K562 (cell line): ENCODE data around the gene RABGAP1L. TPM values are rescaled to one million over a fixed set of nuclear protein-coding genes. Genes with fewer than 3 reads are reported as not detected.

ENCODE experiments used
- CEBPG ChIP-seq, 3 experiments: fragments of 200-800 bp in 1 of 3; sonication (Bioruptor generic) in 1 of 3; sonication (generic) in 1 of 3; formaldehyde crosslinking in 1 of 3; IDR thresholded peaks in 2 of 3; conservative IDR thresholded peaks in 1 of 3; 2 replicates each; pipeline versions ENCODE4 v1.6.1 to v1.8.0; 2016 to 2022; ENCODE audit warnings: missing compliant biosample characterization in 2 of 3, missing genetic modification characterization in 2 of 3, mild to moderate bottlenecking in 1 of 3, missing genetic modification reagents in 1 of 3
- NFE2 ChIP-seq: IDR thresholded peaks from 2 replicates; pipeline ENCODE4 v1.6.1; 2014; ENCODE audit warnings: antibody characterized with exemption, low read depth
- THRB ChIP-seq: fragments of 450-650 bp; formaldehyde crosslinking; conservative IDR thresholded peaks from 2 replicates; pipeline ENCODE4 v1.4.0; 2022; ENCODE audit warnings: mild to moderate bottlenecking, missing genetic modification characterization
- TRIM24 ChIP-seq, 2 experiments: fragments of 450-650 bp; IDR thresholded peaks; 2 replicates each; pipeline ENCODE4 v1.6.1; 2016
- polyA plus RNA-seq, 8 experiments: library from polyadenylated mRNA; depleted of rRNA in 4 of 8; stranded (reverse) in 5 of 8; unstranded in 3 of 8; fragments of >200 nt; fragmentation: Nextera tagmentation in 2 of 8; fragmentation: Illumina TruSeq in 1 of 8; extraction: Ambion mirVana in 2 of 8; extraction: Trizol in 1 of 8; gene quantifications; 2 replicates each; pipeline versions ENCODE4 v1.2.1 to v1.2.3, GENCODE V29; 2011 to 2014; ENCODE audit warnings: inconsistent platforms in 1 of 8, missing spikeins in 1 of 8
- total RNA-seq, 7 experiments: library from RNA; depleted of rRNA in 6 of 7; stranded (reverse); fragments of >200 nt in 6 of 7; fragmentation: Illumina TruSeq in 2 of 7; extraction: Trizol in 2 of 7; gene quantifications; 2 replicates each; pipeline versions ENCODE4 v1.2.1 to v1.2.3, GENCODE V29; 2011 to 2021; ENCODE audit warnings: low replicate concordance in 1 of 7
- TF ChIP-seq, protein P1 (sequence below), 2 experiments: fragments of 450-650 bp; formaldehyde crosslinking in 1 of 2; IDR thresholded peaks; 2 replicates each; pipeline versions ENCODE4 v1.4.0 to v1.6.1; 2014 to 2020; ENCODE audit warnings: mild to moderate bottlenecking in 2 of 2, borderline replicate concordance in 1 of 2, low read depth in 1 of 2
- TF ChIP-seq, protein P2 (sequence below): fragments of 200-600 bp; sonication (generic); IDR thresholded peaks from one replicate; pipeline ENCODE4 v1.6.1; 2012; ENCODE audit warnings: mild to moderate bottlenecking, low read depth, low read length, inconsistent platforms

The RABGAP1L gene
- total and polyA plus RNA-seq, 9 of the 15 experiments (the other 6 are each of a cell fraction or from before 2014, with no cell fraction given), result 16.5 to 44.9 (median 26.7) TPM

DNA sequence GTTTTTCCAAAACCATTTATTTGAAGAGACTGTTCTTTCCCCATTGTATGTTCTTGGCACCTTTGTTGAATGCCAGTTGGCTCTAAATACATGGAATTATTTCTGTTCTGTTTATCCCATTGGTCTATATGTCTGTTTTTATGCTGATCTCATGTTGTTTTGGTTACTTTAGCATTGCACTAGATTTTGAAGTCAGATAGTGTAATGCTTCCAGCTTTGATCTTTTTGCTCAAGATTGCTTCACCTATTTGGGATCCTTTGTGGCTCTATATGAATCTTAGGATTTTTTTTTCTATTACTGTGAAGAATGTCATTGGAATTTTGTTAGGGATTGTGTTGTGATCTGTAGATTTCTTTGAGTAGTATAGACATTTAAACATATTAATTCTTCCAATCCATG lies 149.3 kb downstream of the RABGAP1L start (continued):
- TF ChIP-seq THRB (CRISPR knock-in tag) (no peak), TRIM24 (IDR thresholded peaks at IDR 0.05) (peak; percentile 87 to 94; a peak in 3 of 4 replicates), CEBPG (CRISPR knock-in tag; IDR thresholded peaks at IDR 0.05) (no peak), CEBPG (tag; conservative IDR thresholded peaks at IDR 0.05 in 1 of 2, IDR thresholded peaks at IDR 0.05 in 1 of 2) (peak; percentile 59 to 81; a peak in 3 of 4 replicates), NFE2 (peak; percentile 51)
- TF ChIP-seq, protein P1, sequence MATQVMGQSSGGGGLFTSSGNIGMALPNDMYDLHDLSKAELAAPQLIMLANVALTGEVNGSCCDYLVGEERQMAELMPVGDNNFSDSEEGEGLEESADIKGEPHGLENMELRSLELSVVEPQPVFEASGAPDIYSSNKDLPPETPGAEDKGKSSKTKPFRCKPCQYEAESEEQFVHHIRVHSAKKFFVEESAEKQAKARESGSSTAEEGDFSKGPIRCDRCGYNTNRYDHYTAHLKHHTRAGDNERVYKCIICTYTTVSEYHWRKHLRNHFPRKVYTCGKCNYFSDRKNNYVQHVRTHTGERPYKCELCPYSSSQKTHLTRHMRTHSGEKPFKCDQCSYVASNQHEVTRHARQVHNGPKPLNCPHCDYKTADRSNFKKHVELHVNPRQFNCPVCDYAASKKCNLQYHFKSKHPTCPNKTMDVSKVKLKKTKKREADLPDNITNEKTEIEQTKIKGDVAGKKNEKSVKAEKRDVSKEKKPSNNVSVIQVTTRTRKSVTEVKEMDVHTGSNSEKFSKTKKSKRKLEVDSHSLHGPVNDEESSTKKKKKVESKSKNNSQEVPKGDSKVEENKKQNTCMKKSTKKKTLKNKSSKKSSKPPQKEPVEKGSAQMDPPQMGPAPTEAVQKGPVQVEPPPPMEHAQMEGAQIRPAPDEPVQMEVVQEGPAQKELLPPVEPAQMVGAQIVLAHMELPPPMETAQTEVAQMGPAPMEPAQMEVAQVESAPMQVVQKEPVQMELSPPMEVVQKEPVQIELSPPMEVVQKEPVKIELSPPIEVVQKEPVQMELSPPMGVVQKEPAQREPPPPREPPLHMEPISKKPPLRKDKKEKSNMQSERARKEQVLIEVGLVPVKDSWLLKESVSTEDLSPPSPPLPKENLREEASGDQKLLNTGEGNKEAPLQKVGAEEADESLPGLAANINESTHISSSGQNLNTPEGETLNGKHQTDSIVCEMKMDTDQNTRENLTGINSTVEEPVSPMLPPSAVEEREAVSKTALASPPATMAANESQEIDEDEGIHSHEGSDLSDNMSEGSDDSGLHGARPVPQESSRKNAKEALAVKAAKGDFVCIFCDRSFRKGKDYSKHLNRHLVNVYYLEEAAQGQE (IDR thresholded peaks at IDR 0.05; ENCODE audit: borderline replicate concordance), result no peak
- TF ChIP-seq, protein P1 (CRISPR knock-in tag; IDR thresholded peaks at IDR 0.05; ENCODE audit: low read depth), result no peak
- TF ChIP-seq, protein P2, sequence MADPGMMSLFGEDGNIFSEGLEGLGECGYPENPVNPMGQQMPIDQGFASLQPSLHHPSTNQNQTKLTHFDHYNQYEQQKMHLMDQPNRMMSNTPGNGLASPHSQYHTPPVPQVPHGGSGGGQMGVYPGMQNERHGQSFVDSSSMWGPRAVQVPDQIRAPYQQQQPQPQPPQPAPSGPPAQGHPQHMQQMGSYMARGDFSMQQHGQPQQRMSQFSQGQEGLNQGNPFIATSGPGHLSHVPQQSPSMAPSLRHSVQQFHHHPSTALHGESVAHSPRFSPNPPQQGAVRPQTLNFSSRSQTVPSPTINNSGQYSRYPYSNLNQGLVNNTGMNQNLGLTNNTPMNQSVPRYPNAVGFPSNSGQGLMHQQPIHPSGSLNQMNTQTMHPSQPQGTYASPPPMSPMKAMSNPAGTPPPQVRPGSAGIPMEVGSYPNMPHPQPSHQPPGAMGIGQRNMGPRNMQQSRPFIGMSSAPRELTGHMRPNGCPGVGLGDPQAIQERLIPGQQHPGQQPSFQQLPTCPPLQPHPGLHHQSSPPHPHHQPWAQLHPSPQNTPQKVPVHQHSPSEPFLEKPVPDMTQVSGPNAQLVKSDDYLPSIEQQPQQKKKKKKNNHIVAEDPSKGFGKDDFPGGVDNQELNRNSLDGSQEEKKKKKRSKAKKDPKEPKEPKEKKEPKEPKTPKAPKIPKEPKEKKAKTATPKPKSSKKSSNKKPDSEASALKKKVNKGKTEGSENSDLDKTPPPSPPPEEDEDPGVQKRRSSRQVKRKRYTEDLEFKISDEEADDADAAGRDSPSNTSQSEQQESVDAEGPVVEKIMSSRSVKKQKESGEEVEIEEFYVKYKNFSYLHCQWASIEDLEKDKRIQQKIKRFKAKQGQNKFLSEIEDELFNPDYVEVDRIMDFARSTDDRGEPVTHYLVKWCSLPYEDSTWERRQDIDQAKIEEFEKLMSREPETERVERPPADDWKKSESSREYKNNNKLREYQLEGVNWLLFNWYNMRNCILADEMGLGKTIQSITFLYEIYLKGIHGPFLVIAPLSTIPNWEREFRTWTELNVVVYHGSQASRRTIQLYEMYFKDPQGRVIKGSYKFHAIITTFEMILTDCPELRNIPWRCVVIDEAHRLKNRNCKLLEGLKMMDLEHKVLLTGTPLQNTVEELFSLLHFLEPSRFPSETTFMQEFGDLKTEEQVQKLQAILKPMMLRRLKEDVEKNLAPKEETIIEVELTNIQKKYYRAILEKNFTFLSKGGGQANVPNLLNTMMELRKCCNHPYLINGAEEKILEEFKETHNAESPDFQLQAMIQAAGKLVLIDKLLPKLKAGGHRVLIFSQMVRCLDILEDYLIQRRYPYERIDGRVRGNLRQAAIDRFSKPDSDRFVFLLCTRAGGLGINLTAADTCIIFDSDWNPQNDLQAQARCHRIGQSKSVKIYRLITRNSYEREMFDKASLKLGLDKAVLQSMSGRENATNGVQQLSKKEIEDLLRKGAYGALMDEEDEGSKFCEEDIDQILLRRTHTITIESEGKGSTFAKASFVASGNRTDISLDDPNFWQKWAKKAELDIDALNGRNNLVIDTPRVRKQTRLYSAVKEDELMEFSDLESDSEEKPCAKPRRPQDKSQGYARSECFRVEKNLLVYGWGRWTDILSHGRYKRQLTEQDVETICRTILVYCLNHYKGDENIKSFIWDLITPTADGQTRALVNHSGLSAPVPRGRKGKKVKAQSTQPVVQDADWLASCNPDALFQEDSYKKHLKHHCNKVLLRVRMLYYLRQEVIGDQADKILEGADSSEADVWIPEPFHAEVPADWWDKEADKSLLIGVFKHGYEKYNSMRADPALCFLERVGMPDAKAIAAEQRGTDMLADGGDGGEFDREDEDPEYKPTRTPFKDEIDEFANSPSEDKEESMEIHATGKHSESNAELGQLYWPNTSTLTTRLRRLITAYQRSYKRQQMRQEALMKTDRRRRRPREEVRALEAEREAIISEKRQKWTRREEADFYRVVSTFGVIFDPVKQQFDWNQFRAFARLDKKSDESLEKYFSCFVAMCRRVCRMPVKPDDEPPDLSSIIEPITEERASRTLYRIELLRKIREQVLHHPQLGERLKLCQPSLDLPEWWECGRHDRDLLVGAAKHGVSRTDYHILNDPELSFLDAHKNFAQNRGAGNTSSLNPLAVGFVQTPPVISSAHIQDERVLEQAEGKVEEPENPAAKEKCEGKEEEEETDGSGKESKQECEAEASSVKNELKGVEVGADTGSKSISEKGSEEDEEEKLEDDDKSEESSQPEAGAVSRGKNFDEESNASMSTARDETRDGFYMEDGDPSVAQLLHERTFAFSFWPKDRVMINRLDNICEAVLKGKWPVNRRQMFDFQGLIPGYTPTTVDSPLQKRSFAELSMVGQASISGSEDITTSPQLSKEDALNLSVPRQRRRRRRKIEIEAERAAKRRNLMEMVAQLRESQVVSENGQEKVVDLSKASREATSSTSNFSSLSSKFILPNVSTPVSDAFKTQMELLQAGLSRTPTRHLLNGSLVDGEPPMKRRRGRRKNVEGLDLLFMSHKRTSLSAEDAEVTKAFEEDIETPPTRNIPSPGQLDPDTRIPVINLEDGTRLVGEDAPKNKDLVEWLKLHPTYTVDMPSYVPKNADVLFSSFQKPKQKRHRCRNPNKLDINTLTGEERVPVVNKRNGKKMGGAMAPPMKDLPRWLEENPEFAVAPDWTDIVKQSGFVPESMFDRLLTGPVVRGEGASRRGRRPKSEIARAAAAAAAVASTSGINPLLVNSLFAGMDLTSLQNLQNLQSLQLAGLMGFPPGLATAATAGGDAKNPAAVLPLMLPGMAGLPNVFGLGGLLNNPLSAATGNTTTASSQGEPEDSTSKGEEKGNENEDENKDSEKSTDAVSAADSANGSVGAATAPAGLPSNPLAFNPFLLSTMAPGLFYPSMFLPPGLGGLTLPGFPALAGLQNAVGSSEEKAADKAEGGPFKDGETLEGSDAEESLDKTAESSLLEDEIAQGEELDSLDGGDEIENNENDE, result no peak
